Kidney epithelial cell (primary cell): ENCODE data around the gene SPAG17. TPM values are rescaled to one million over a fixed set of nuclear protein-coding genes. Genes with fewer than 3 reads are reported as not detected.

Source experiments
- DNase-seq: peaks from one replicate; pipeline ENCODE4 v3.0.0-alpha.2; 2010; ENCODE audit warnings: low read depth
- H3K27me3 ChIP-seq: 2 replicates; pipeline ENCODE4 v1.6.0; 2011; ENCODE audit warnings: low read length; ENCODE audit not compliant: control insufficient read depth, insufficient read depth
- H3K36me3 ChIP-seq: 2 replicates; pipeline ENCODE4 v1.5.1; 2011; ENCODE audit warnings: low read length; ENCODE audit not compliant: control insufficient read depth, insufficient read depth
- H3K4me3 ChIP-seq: 2 replicates; pipeline ENCODE4 v1.5.1; 2011; ENCODE audit warnings: low read depth, mild to moderate bottlenecking, control low read depth, low read length
- total RNA-seq: library from RNA; depleted of rRNA; stranded (reverse); fragments of >200 nt; gene quantifications from 2 replicates; pipeline ENCODE4 v1.2.3, GENCODE V29; 2015
- TF ChIP-seq, protein P1 (sequence below): IDR thresholded peaks from 2 replicates; pipeline ENCODE4 v1.5.1; 2011; ENCODE audit warnings: mild to moderate bottlenecking, moderate library complexity, low read length, control low read depth, inconsistent platforms; ENCODE audit not compliant: insufficient read depth, poor library complexity, severe bottlenecking

SPAG17 gene
- total RNA-seq, 1 donor from 2014 or later, result 0.13 TPM

DNA sequence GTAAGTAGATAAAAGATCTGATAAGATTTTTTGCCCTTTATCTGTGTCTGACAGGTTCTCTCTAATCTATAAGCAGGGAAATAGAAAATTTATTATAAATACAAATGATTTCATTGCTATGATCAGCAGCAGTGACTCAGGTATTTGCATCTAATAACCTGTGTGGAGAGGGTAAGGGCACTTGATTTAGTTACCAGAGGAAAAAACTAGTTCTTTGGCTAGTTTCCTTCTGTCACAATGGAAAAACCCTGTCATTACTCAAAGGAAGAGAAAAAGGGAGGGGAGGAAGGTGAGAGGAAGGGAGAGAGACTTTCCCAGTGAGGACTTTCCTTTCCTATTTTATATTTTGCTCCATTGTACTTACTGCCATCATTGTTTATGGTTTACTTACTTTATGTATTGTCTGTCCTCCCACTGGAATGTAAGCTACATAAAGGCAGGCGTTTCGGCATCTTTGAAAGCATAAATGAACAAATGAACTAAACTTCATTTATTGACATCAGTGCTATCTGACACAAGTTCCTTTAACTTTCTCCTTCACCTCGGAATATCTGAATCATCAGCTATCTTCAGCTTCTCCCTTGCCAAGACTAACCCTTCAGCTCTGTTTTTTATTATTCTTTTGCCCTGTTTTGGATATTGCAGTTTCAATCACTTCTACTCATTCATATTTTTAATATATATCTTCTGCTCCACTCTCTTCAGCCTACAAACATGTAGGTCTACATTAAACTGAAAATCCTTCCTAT lies 220.6 kb downstream of the SPAG17 start:
- Histone ChIP-seq H3K4me3 (no peak overlapping the region), H3K36me3 (no peaks in the 10 kb centered on the region), H3K27me3 (no peaks in the 10 kb centered on the region)
- TF ChIP-seq, protein P1, sequence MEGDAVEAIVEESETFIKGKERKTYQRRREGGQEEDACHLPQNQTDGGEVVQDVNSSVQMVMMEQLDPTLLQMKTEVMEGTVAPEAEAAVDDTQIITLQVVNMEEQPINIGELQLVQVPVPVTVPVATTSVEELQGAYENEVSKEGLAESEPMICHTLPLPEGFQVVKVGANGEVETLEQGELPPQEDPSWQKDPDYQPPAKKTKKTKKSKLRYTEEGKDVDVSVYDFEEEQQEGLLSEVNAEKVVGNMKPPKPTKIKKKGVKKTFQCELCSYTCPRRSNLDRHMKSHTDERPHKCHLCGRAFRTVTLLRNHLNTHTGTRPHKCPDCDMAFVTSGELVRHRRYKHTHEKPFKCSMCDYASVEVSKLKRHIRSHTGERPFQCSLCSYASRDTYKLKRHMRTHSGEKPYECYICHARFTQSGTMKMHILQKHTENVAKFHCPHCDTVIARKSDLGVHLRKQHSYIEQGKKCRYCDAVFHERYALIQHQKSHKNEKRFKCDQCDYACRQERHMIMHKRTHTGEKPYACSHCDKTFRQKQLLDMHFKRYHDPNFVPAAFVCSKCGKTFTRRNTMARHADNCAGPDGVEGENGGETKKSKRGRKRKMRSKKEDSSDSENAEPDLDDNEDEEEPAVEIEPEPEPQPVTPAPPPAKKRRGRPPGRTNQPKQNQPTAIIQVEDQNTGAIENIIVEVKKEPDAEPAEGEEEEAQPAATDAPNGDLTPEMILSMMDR, result no peak
- DNase-seq, result no peak

DNA sequence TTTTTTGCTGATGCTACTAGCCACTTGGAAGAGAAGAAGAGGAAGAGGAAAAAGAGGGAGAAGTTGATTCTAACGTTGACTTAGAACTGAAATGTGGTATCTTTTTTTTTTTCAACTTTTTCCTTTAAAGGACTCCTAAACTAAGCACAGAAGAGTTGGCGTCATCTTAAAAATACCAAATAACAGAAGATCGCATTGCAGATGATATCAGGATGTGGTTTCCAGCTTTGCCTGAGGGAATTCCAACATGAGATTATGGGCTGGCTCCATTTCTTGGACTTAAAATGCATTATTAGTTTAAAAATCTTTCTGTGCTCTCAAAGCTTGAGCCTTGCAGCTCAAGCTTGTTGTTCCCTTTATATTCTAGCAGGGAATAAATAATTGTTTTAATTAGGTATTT lies 225.7 kb downstream of the SPAG17 start:
- no peaks in the 10 kb centered on the region for H3K36me3 ChIP-seq
- H3K4me3 ChIP-seq, result no peak overlapping the region
- DNase-seq, result no peak
- no peaks in the 10 kb centered on the region for H3K27me3 ChIP-seq
- TF ChIP-seq, protein P1, result no peak

DNA sequence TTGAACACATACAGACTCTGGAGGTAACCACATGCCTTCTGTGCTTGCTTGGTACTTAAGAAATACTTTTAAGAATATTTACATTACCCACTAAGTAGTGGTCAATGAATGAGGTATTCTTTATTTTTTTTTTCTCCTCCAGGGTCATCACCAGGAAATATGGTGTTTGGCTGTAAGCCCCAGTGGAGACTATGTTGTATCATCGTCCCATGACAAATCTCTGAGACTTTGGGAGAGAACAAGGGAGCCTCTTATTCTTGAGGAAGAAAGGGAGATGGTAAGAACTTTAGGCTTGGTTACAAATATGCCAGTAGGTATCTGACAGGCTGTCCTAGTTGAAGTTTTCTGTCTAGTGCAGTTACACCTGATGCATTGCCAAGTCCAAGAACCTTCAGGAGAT lies 232.6 kb downstream of the SPAG17 start:
- TF ChIP-seq, protein P1, result no peak
- Histone ChIP-seq H3K27me3 (no peaks in the 10 kb centered on the region), H3K4me3 (no peak overlapping the region), H3K36me3 (no peaks in the 10 kb centered on the region)
- DNase-seq, result no peak

DNA sequence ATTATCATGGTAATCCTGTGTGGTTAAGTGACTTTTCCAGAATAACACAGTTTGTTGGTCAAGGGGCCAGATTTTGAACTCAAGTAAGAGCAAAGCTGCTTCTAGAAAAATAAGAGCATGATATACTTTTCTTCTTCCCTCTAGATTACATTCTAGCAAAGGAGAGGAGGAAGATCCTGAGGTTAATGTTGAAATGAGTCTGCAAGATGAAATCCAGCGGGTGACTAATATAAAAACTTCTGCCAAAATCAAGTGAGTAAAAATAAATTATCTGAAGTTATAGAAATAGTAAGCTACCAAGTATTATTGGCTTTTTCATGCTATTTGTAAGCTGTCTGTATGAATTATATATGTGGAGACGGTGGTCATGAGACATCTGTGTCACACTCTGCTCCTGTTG lies 242.7 kb downstream of the SPAG17 start:
- Histone ChIP-seq H3K27me3 (no peaks in the 10 kb centered on the region), H3K4me3 (no peak overlapping the region), H3K36me3 (peaks cover 1% of the 10 kb centered on the region)
- TF ChIP-seq, protein P1, result no peak
- no peak for DNase-seq

DNA sequence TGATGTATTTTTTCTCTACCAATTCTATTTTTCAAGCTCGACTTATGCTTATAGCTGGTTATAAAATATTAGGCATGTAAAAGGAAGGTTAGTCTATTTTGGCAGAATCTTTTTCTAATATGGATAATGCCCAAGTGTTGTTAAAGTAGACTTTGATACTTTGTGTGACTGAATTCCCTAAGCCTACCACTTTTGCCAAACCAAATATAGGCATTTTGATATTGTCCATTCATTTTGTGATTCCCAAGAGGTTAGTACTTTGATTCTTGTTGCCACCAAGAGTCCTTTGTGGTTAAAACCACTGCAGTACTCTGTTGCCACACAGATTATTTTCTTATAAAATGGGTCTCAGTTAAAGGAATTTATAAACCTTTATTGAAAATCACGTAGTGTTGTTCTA lies 251.3 kb downstream of the SPAG17 start:
- Histone ChIP-seq H3K27me3 (no peaks in the 10 kb centered on the region), H3K4me3 (no peak overlapping the region), H3K36me3 (peaks cover 1% of the 10 kb centered on the region)
- TF ChIP-seq, protein P1, result no peak
- DNase-seq, result no peak

DNA sequence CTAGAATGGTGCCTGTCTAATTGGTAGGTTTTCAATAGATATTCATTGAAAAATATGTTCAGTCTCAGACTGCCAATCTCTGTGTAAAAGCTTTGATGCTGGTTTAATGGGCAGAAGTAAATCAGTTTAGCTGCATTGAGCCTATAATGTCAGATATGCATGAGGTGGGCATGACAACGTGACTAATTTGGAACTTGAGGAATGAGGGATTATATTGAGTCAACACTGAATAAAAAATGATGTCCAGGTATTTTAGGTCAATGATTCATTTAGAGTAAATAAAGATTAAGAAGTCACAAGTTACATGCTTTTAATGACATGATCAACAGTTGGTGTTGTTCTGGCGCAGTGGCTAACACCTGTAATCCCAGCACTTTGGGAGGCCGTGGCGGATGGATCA lies 252.5 kb downstream of the SPAG17 start:
- Histone ChIP-seq H3K27me3 (no peaks in the 10 kb centered on the region), H3K4me3 (no peak overlapping the region), H3K36me3 (no peaks in the 10 kb centered on the region)
- TF ChIP-seq, protein P1, result no peak
- DNase-seq, result no peak
